H9 (cell line): ENCODE data around the gene BDH1. TPM values are rescaled to one million over a fixed set of nuclear protein-coding genes. Genes with fewer than 3 reads are reported as not detected.

ENCODE experiments used
- DNase-seq: peaks from one replicate; pipeline ENCODE4 v3.0.0-alpha.2; 2017
- H2AFZ ChIP-seq: one replicate; pipeline ENCODE4 v1.6.1; 2013; ENCODE audit warnings: mild to moderate bottlenecking, low read length, control low read depth, moderate library complexity
- H2AK5ac ChIP-seq: 2 replicates; pipeline ENCODE4 v1.6.1; 2013; ENCODE audit warnings: low read length, control low read depth, mixed read lengths; ENCODE audit not compliant: insufficient read length
- H2BK120ac ChIP-seq: one replicate; pipeline ENCODE4 v1.6.1; 2013; ENCODE audit warnings: low read depth, mild to moderate bottlenecking, low read length, control low read depth, inconsistent platforms; ENCODE audit not compliant: poor library complexity, severe bottlenecking
- H2BK12ac ChIP-seq: 2 replicates; pipeline ENCODE4 v1.6.1; 2013; ENCODE audit warnings: low read length, control low read depth, mixed read lengths, low read depth; ENCODE audit not compliant: insufficient read length
- H2BK15ac ChIP-seq: 2 replicates; pipeline ENCODE4 v1.6.1; 2013; ENCODE audit warnings: low read depth, low read length, control low read depth
- H2BK20ac ChIP-seq: one replicate; pipeline ENCODE4 v1.6.1; 2013; ENCODE audit warnings: low read depth, mild to moderate bottlenecking, low read length, control low read depth, inconsistent platforms; ENCODE audit not compliant: poor library complexity, severe bottlenecking
- H2BK5ac ChIP-seq: 2 replicates; pipeline ENCODE4 v1.6.1; 2013; ENCODE audit warnings: low read length, control low read depth, mixed read lengths; ENCODE audit not compliant: insufficient read length
- H3K14ac ChIP-seq: 2 replicates; pipeline ENCODE4 v1.6.1; 2013; ENCODE audit warnings: low read length, control low read depth; ENCODE audit not compliant: insufficient read depth
- H3K18ac ChIP-seq: 2 replicates; pipeline ENCODE4 v1.6.1; 2013; ENCODE audit warnings: low read depth, mild to moderate bottlenecking, mixed read lengths, low read length, control low read depth; ENCODE audit not compliant: insufficient read length
- H3K23ac ChIP-seq: 2 replicates; pipeline ENCODE4 v1.6.1; 2013; ENCODE audit warnings: low read length, control low read depth, mixed read lengths, low read depth; ENCODE audit not compliant: insufficient read length
- H3K23me2 ChIP-seq: 2 replicates; pipeline ENCODE4 v1.6.1; 2013; ENCODE audit warnings: low read depth, mild to moderate bottlenecking, mixed read lengths, low read length, control low read depth; ENCODE audit not compliant: insufficient read length, poor library complexity, severe bottlenecking
- H3K27ac ChIP-seq: 2 replicates; pipeline ENCODE4 v1.5.1; 2013; ENCODE audit warnings: low read length, control low read depth, mixed read lengths, low read depth; ENCODE audit not compliant: insufficient read length
- H3K27me3 ChIP-seq: 2 replicates; pipeline ENCODE4 v1.6.1; 2013; ENCODE audit warnings: low read length, control low read depth, inconsistent platforms; ENCODE audit not compliant: insufficient read depth
- H3K4ac ChIP-seq: 2 replicates; pipeline ENCODE4 v1.6.1; 2013; ENCODE audit warnings: low read depth, mild to moderate bottlenecking, control low read depth, inconsistent platforms, low read length, moderate library complexity
- H3K4me1 ChIP-seq: 2 replicates; pipeline ENCODE4 v1.6.1; 2013; ENCODE audit warnings: low read length, control low read depth, inconsistent platforms; ENCODE audit not compliant: insufficient read depth
- H3K4me2 ChIP-seq: 2 replicates; pipeline ENCODE4 v1.6.1; 2013; ENCODE audit warnings: low read length, control low read depth, mixed read lengths; ENCODE audit not compliant: insufficient read length, insufficient read depth
- H3K56ac ChIP-seq: 2 replicates; pipeline ENCODE4 v1.6.1; 2013; ENCODE audit warnings: low read depth, mild to moderate bottlenecking, mixed read lengths, low read length, control low read depth; ENCODE audit not compliant: insufficient read length
- H3K79me1 ChIP-seq: 2 replicates; pipeline ENCODE4 v1.6.1; 2013; ENCODE audit warnings: low read depth, mild to moderate bottlenecking, moderate library complexity, low read length, control low read depth, inconsistent platforms; ENCODE audit not compliant: insufficient read depth, poor library complexity, severe bottlenecking
- H3K79me2 ChIP-seq: 2 replicates; pipeline ENCODE4 v1.6.1; 2013; ENCODE audit warnings: low read length, control low read depth, inconsistent platforms; ENCODE audit not compliant: insufficient read depth
- H3K9ac ChIP-seq: 2 replicates; pipeline ENCODE4 v1.6.1; 2013; ENCODE audit warnings: low read length, control low read depth, mixed read lengths; ENCODE audit not compliant: insufficient read length; ENCODE audit errors: extremely low read depth
- H3K9me3 ChIP-seq: one replicate; pipeline ENCODE4 v1.6.1; 2013; ENCODE audit warnings: low read depth, low read length, inconsistent platforms; ENCODE audit not compliant: control insufficient read depth
- H3T11ph ChIP-seq: one replicate; pipeline ENCODE4 v1.6.1; 2013; ENCODE audit warnings: mild to moderate bottlenecking, low read length, control low read depth, inconsistent platforms
- H4K20me1 ChIP-seq: one replicate; pipeline ENCODE4 v1.6.1; 2013; ENCODE audit not compliant: control insufficient read depth, insufficient read length, insufficient read depth
- H4K5ac ChIP-seq: 2 replicates; pipeline ENCODE4 v1.6.1; 2013; ENCODE audit warnings: low read depth, mild to moderate bottlenecking, mixed read lengths, low read length, control low read depth; ENCODE audit not compliant: insufficient read length
- H4K8ac ChIP-seq: replicated peaks from 2 replicates; pipeline ENCODE4 v1.6.1; 2013; ENCODE audit warnings: low read length, control low read depth, mixed read lengths, low read depth; ENCODE audit not compliant: insufficient read length
- H4K91ac ChIP-seq: 2 replicates; pipeline ENCODE4 v1.6.1; 2013; ENCODE audit warnings: low read depth, mild to moderate bottlenecking, moderate library complexity, mixed read lengths, low read length, control low read depth; ENCODE audit not compliant: insufficient read length
- H3K27ac Mint-ChIP-seq, 3 experiments: 2 replicates in 2 of 3; 3 replicates in 1 of 3; pipeline ENCODE4 v1.8.0; 2020 to 2021; ENCODE audit warnings: mixed read lengths in 3 of 3, mild to moderate bottlenecking in 1 of 3, moderate library complexity in 1 of 3
- H3K27me3 Mint-ChIP-seq: 2 replicates; pipeline ENCODE4 v1.8.0; 2021; ENCODE audit warnings: low read depth, mild to moderate bottlenecking, moderate library complexity, mixed read lengths
- H3K36me3 Mint-ChIP-seq, 3 experiments: 2 replicates in 2 of 3; 3 replicates in 1 of 3; pipeline ENCODE4 v1.8.0; 2020 to 2021; ENCODE audit warnings: low read depth in 3 of 3, mixed read lengths in 3 of 3; ENCODE audit not compliant: insufficient read depth in 1 of 3
- H3K4me1 Mint-ChIP-seq, 2 experiments: 2 replicates each; pipeline ENCODE4 v1.8.0; 2020; ENCODE audit warnings: mixed read lengths in 2 of 2
- H3K4me3 Mint-ChIP-seq, 2 experiments: 2 replicates in 1 of 2; 3 replicates in 1 of 2; pipeline ENCODE4 v1.8.0; 2020 to 2021; ENCODE audit warnings: mild to moderate bottlenecking in 2 of 2, mixed read lengths in 2 of 2, moderate library complexity in 1 of 2
- H3K9me3 Mint-ChIP-seq, 2 experiments: 2 replicates in 1 of 2; 3 replicates in 1 of 2; pipeline ENCODE4 v1.8.0; 2020; ENCODE audit warnings: mild to moderate bottlenecking in 2 of 2, mixed read lengths in 2 of 2, moderate library complexity in 1 of 2
- CTCF ChIP-seq: fragments of 200-600 bp; sonication (generic); conservative IDR thresholded peaks from 3 replicates; pipeline ENCODE4 v1.8.0; 2021; ENCODE audit warnings: antibody characterized with exemption, mild to moderate bottlenecking
- WGBS: extraction: QIAGEN DNeasy Blood & Tissue Kit; methylation state at CpG from one replicate; pipeline ENCODE4 v1.1.7; 2013; ENCODE audit warnings: missing lambda C conversion rate, low lambda C conversion rate, mixed read lengths; ENCODE audit not compliant: insufficient read length; ENCODE audit errors: extremely low coverage; 5-methylcytosine and 5-hydroxymethylcytosine counted together
- total RNA-seq: library from RNA; stranded (reverse); gene quantifications from 2 replicates; pipeline ENCODE4 v1.2.1, GENCODE V29; 2021

BDH1 gene
- total RNA-seq, 1 experiment from 2014 or later, result 23.8 TPM

GRCh38 chr3:197545571-197545970 lies 10.2 kb downstream of the BDH1 start:
- no peak overlapping the region for H4K8ac ChIP-seq
- H3K56ac ChIP-seq, result no peak overlapping the region
- H3K4me2 ChIP-seq, result no peak overlapping the region
- WGBS, result no CpG with 5 or more reads among the region's 5 CpGs
- H2BK20ac ChIP-seq, result no peak overlapping the region
- no peak overlapping the region for H4K5ac ChIP-seq
- H3K79me1 ChIP-seq, result no peaks in the 10 kb centered on the region
- peaks cover 57 to 68% of the 10 kb centered on the region in 2 experiments for H3K4me1 Mint-ChIP-seq
- no peak overlapping the region for H3K27ac ChIP-seq
- no peaks in the 10 kb centered on the region for H3K9me3 ChIP-seq
- no peak overlapping the region for H2AFZ ChIP-seq
- no peaks in the 10 kb centered on the region for H3K79me2 ChIP-seq
- H3K9me3 Mint-ChIP-seq, result no peaks in the 10 kb centered on the region
- no peak overlapping the region for H4K91ac ChIP-seq
- no peaks in the 10 kb centered on the region for H3K23me2 ChIP-seq
- no peak overlapping the region for H2AK5ac ChIP-seq
- no peak overlapping the region for H3K9ac ChIP-seq
- no peak overlapping the region for H3K14ac ChIP-seq
- no peak overlapping the region for H2BK5ac ChIP-seq
- peaks cover 26% of the 10 kb centered on the region for H3K27me3 Mint-ChIP-seq
- DNase-seq, result no peak
- peaks cover 8% of the 10 kb centered on the region; the same call in 1 of the 2 replicates for H3K4me1 ChIP-seq
- no peak overlapping the region for H2BK15ac ChIP-seq
- no peak overlapping the region for H3K23ac ChIP-seq
- no peak overlapping the region for H3K4ac ChIP-seq
- H3K4me3 Mint-ChIP-seq, result no peak overlapping the region
- H3K27ac Mint-ChIP-seq, result no peak overlapping the region
- H3T11ph ChIP-seq, result no peak overlapping the region
- peaks cover 3% of the 10 kb centered on the region for H4K20me1 ChIP-seq
- no peaks in the 10 kb centered on the region; the same call in 1 of the 2 replicates for H3K27me3 ChIP-seq
- H3K18ac ChIP-seq, result no peak overlapping the region
- peaks cover 5 to 20% (median 8%) of the 10 kb centered on the region in 3 experiments; a peak in 6 of 7 replicates for H3K36me3 Mint-ChIP-seq
- H2BK120ac ChIP-seq, result no peak overlapping the region
- no peak for TF ChIP-seq CTCF
- H2BK12ac ChIP-seq, result no peak overlapping the region
